AML-193 (cell line): ENCODE results near the gene NID2.

Source experiments
- DNase-seq, 2 experiments: peaks; one replicate each; lab custom pipeline; 2025; lab: John Stamatoyannopoulos, UW

Gene NID2

DNA sequence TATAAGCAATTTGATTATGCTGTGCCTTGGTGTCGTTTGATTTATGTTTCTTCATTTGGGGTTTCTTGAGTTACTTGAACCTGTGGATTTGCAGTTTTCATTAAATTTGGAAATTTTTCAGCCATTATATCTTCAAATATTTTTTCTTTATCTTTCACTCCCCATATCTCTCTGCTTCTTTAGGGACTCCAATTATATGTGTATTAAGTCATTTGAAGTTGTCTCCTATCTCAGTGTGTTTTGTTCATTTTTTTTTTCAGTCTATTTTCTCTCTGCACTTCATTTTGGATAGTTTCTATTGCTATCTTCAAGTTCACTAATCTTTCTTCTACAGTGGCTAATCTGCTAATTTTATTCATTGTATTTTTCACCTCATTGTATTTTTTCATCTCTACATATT lies 108.9 kb downstream of the NID2 start:
- DNase-seq = no peak

DNA sequence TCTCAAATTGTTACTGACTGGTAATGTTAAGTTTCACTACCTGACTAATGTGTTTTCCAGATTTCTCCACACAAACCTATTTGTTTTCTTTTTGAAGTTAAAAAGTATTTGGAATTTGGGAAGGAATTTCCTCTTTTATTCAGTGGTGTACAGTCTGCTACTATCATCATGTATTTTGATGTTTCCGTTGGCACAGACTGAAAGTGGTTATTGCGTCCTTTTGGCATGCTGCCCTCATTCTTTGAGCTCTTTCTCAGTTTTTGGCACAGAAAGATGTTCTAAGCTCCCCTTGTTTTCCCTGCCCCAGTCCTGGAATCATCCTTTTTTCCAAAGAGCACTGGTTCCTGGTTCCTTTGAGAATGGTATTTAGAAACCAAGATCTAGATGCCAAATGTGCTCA lies 110.9 kb downstream of the NID2 start:
- no peak for DNase-seq
